T-helper 1 cell treated with Interleukin-12 subunit alpha and Interleukin-12 subunit beta and Interleukin-4 antibody, amounts not matched to agents 30 μg/mL and 1 μg/mL, for 36 hours (primary cell): ENCODE data around the gene THAP3.
"Not testable (repeated sequence)": the region's sequence is repeated elsewhere in the genome, so short reads cannot be mapped to it uniquely, and the experiment has no call there.

Experiments
- H3K27ac Mint-ChIP-seq: one replicate; pipeline ENCODE4 v1.8.0; 2021; ENCODE audit warnings: mild to moderate bottlenecking, mixed read lengths
- H3K27me3 Mint-ChIP-seq: one replicate; pipeline ENCODE4 v1.8.0; 2021; ENCODE audit warnings: low read depth, mixed read lengths
- H3K36me3 Mint-ChIP-seq: one replicate; pipeline ENCODE4 v1.8.0; 2021; ENCODE audit warnings: low read depth, mixed read lengths
- H3K4me1 Mint-ChIP-seq: one replicate; pipeline ENCODE4 v1.8.0; 2021; ENCODE audit warnings: low read depth, mixed read lengths
- H3K4me3 Mint-ChIP-seq: one replicate; pipeline ENCODE4 v1.8.0; 2021; ENCODE audit warnings: mild to moderate bottlenecking, moderate library complexity, mixed read lengths
- H3K9me3 Mint-ChIP-seq: one replicate; pipeline ENCODE4 v1.8.0; 2021; ENCODE audit warnings: mixed read lengths

THAP3 gene

DNA sequence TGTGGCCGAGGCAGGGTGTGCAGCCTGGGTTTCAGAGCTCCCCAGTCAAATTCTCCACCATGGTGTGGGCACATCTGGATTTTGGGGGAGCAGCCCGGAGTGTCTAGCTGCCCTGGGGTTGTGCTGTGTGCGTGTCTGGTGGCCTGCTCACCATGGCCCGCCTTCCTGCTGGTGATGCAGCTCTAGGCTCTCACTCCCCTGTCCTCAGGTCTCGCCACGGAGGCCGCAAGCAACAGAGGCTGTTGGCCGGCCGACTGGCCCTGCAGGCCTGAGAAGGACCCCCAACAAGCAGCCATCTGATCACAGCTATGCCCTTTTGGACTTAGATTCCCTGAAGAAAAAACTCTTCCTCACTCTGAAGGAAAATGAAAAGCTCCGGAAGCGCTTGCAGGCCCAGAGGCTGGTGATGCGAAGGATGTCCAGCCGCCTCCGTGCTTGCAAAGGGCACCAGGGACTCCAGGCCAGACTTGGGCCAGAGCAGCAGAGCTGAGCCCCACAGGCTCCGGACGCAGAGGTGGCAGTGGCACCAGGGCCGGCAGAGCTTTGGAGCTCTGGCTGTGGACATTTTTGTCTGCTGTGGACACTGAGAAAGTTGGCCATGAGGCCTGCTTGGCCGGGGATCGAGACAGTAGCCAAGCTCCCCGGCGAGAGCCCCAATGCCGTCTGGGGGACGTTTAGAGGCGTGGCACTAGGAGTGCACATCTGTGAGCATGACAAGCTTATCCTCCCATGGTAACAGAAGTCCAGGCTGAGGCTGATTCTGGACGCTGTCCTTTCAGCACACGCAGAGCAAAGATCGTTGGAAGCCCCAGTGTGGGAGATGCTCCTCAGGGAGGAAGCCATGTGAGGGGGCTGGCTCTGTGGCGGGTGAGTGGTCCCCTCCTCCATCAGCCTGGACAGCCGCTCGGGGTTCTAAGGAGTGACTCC is 8.2 kb downstream of the THAP3 start:
- Mint-ChIP-seq H3K4me1 (peaks cover 1% of the 10 kb centered on the region), H3K9me3 (no peaks in the 10 kb centered on the region), H3K36me3 (peaks cover 22% of the 10 kb centered on the region), H3K27ac (no peak overlapping the region), H3K4me3 (no peak overlapping the region), H3K27me3 (no peaks in the 10 kb centered on the region)

GRCh38 chr1:6634371-6635052 is 9.8 kb downstream of the THAP3 start:
- no peaks in the 10 kb centered on the region for H3K27me3 Mint-ChIP-seq
- no peak overlapping the region for H3K4me3 Mint-ChIP-seq
- H3K36me3 Mint-ChIP-seq = peaks cover 18% of the 10 kb centered on the region
- H3K27ac Mint-ChIP-seq = no peak overlapping the region
- H3K4me1 Mint-ChIP-seq = no peaks in the 10 kb centered on the region
- no peaks in the 10 kb centered on the region for H3K9me3 Mint-ChIP-seq

GRCh38 chr1:6635161-6635909 is 10.7 kb downstream of the THAP3 start:
- Mint-ChIP-seq H3K27ac (no peak overlapping the region), H3K36me3 (peaks cover 12% of the 10 kb centered on the region), H3K4me1 (no peaks in the 10 kb centered on the region), H3K9me3 (no peaks in the 10 kb centered on the region), H3K27me3 (no peaks in the 10 kb centered on the region), H3K4me3 (no peak overlapping the region)

DNA sequence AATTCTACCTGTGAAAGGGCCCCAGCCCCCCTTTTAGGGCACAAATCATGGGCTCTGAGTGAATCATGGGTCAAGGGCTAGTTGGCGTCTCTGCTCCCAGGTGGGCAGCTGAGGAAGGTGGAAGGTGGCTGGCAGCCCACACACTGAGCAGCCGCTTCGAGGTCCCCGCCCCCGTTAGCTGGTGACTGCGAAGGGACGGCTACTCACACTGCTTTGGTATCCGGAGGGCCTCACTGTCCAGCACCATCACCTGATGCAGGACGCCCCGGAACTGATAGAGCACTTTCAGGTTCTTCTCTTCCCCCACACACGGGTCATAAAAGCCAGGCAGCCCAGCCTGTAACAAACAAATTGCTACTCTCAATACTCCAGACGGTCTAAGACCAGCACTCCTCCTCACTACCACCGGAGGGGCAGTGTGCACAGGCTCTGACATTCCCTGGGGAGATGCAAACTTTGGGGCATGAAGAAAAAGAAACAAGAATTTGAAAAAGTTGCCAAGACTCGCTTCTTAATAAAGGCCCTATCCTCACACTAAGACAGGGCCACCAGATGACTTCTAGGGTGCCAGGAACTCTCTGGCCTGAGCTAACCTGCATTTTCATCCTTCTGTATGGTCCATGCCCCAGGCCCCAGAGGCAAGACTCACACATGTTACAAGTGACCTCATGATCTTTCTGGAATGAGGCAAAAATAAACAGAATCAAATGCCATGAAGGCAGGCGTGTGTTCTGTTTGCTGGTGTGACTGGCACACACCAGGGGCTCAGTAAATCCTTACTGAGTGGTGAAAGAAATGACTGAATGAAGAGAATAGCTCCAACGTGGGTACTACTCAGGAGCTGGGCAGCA is 11.5 kb downstream of the THAP3 start:
- H3K4me1 Mint-ChIP-seq = no peaks in the 10 kb centered on the region
- no peak overlapping the region for H3K4me3 Mint-ChIP-seq
- H3K27ac Mint-ChIP-seq = no peak overlapping the region
- no peaks in the 10 kb centered on the region for H3K27me3 Mint-ChIP-seq
- no peaks in the 10 kb centered on the region for H3K9me3 Mint-ChIP-seq
- peaks cover 12% of the 10 kb centered on the region for H3K36me3 Mint-ChIP-seq

- H3K9me3 Mint-ChIP-seq, H3K27me3 Mint-ChIP-seq, H3K27ac Mint-ChIP-seq, H3K4me1 Mint-ChIP-seq, H3K4me3 Mint-ChIP-seq: not testable (repeated sequence)
- H3K36me3 Mint-ChIP-seq = peaks cover 15% of the 10 kb centered on the region
Observed at GRCh38 chr1:6636778-6637177, 12.1 kb downstream of the THAP3 start.

GRCh38 chr1:6637770-6638169 is 13.1 kb downstream of the THAP3 start:
- H3K4me3 Mint-ChIP-seq = no peak overlapping the region
- H3K36me3 Mint-ChIP-seq = peaks cover 20% of the 10 kb centered on the region
- no peaks in the 10 kb centered on the region for H3K4me1 Mint-ChIP-seq
- H3K9me3 Mint-ChIP-seq = no peaks in the 10 kb centered on the region
- no peaks in the 10 kb centered on the region for H3K27me3 Mint-ChIP-seq
- H3K27ac Mint-ChIP-seq = no peak overlapping the region

- Mint-ChIP-seq H3K4me1 (no peaks in the 10 kb centered on the region), H3K4me3 (no peak overlapping the region), H3K36me3 (peaks cover 18% of the 10 kb centered on the region), H3K27ac (no peak overlapping the region), H3K9me3 (no peaks in the 10 kb centered on the region), H3K27me3 (no peaks in the 10 kb centered on the region)
Observed at GRCh38 chr1:6638226-6638625, 13.6 kb downstream of the THAP3 start.

GRCh38 chr1:6640867-6641266 is 16.2 kb downstream of the THAP3 start:
- H3K4me3 Mint-ChIP-seq, H3K9me3 Mint-ChIP-seq, H3K27me3 Mint-ChIP-seq, H3K4me1 Mint-ChIP-seq, H3K27ac Mint-ChIP-seq: not testable (repeated sequence)
- H3K36me3 Mint-ChIP-seq = peaks cover 14% of the 10 kb centered on the region

DNA sequence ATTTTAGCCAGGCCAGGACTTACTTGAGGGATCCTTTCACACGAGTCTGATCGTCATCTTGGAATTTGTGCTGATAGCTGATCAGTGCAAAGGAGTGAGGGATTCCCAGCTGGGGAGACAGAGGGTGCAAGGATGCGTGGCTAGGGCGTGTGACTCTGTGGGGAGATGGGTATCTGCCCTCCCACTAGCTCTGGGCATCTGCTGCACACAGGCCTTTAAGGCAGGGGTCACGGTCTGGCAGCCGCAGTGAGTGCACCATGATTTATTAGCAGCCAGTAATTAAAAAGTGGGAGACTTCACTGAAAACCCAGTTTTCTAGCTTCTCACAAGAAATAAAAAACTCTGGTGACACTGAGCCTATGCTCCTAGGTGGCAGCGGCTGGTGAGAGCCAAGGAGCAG is 20.4 kb downstream of the THAP3 start:
- Mint-ChIP-seq H3K36me3 (peaks cover 12% of the 10 kb centered on the region), H3K27me3 (no peaks in the 10 kb centered on the region), H3K9me3 (no peaks in the 10 kb centered on the region), H3K27ac (no peak overlapping the region), H3K4me3 (no peak overlapping the region), H3K4me1 (no peaks in the 10 kb centered on the region)

GRCh38 chr1:6646499-6647148 is 22.0 kb downstream of the THAP3 start:
- Mint-ChIP-seq H3K27ac (no peak overlapping the region), H3K4me1 (no peaks in the 10 kb centered on the region), H3K27me3 (no peaks in the 10 kb centered on the region), H3K36me3 (peaks cover 11% of the 10 kb centered on the region), H3K4me3 (no peak overlapping the region), H3K9me3 (no peaks in the 10 kb centered on the region)

GRCh38 chr1:6648556-6648955 is 23.9 kb downstream of the THAP3 start:
- Mint-ChIP-seq H3K4me1 (no peaks in the 10 kb centered on the region), H3K27ac (no peak overlapping the region), H3K36me3 (peaks cover 5% of the 10 kb centered on the region)

DNA sequence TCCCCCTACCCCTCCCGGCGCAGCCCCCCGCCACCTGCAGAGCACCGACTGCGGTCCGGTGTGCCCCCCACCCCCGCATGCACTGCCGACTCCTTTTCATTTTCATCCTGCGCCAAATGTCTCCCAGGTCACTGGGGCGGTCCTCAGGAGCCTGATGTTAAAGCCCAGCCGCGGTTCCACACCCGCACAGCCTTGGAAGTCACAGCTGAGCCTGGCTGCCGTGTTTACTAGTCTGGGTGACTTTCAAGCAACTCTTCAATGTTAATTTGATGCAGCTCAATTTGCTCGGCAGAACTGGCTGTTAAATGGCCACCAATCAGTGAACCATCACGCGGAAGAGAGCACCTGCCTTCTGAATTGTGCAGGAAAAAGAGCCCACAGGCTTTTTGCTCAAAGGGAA is 27.2 kb downstream of the THAP3 start:
- no peak overlapping the region for H3K4me3 Mint-ChIP-seq
- H3K27ac Mint-ChIP-seq = no peak overlapping the region
- H3K9me3 Mint-ChIP-seq = no peaks in the 10 kb centered on the region
- H3K4me1 Mint-ChIP-seq = no peaks in the 10 kb centered on the region
- peaks cover 4% of the 10 kb centered on the region for H3K36me3 Mint-ChIP-seq
- H3K27me3 Mint-ChIP-seq = no peaks in the 10 kb centered on the region

More at GRCh38 chr1:6648556-6648955, 23.9 kb downstream of the THAP3 start:
- no peak overlapping the region for H3K4me3 Mint-ChIP-seq
- H3K27me3 Mint-ChIP-seq = no peaks in the 10 kb centered on the region
- no peaks in the 10 kb centered on the region for H3K9me3 Mint-ChIP-seq

- no peaks in the 10 kb centered on the region for H3K4me1 Mint-ChIP-seq
- H3K27me3 Mint-ChIP-seq = no peaks in the 10 kb centered on the region
- H3K36me3 Mint-ChIP-seq = peaks cover 5% of the 10 kb centered on the region
- no peak overlapping the region for H3K27ac Mint-ChIP-seq
- no peaks in the 10 kb centered on the region for H3K9me3 Mint-ChIP-seq
- H3K4me3 Mint-ChIP-seq = no peak overlapping the region
Observed at GRCh38 chr1:6652986-6653385, 28.3 kb downstream of the THAP3 start.
